Spleen (tissue), 11 donors: ENCODE measurements around the gene WDCP. TPM values are rescaled to one million over a fixed set of nuclear protein-coding genes. Genes with fewer than 3 reads are reported as not detected.

Experiments used
- DNase-seq: peaks from one replicate; pipeline ENCODE4 v3.0.0-alpha.2; 2020
- H3K27ac ChIP-seq, 8 donors: fragments of 200-600 bp; sonication (generic) in 7 of 8; 1 replicate in 4 of 8; 2 replicates in 4 of 8; pipeline versions ENCODE4 v1.5.0 to v1.8.0; 2016 to 2021; ENCODE audit warnings: inconsistent platforms in 4 of 8, mild to moderate bottlenecking in 4 of 8, moderate library complexity in 1 of 8
- H3K27me3 ChIP-seq, 7 donors: fragments of 200-600 bp; sonication (generic) in 6 of 7; replicated peaks in 1 of 7; 1 replicate in 4 of 7; 2 replicates in 3 of 7; pipeline versions ENCODE4 v1.5.0 to v1.8.0; 2016 to 2021; ENCODE audit warnings: inconsistent platforms in 3 of 7, mild to moderate bottlenecking in 1 of 7
- H3K36me3 ChIP-seq, 6 donors: fragments of 200-600 bp; sonication (generic) in 5 of 6; 1 replicate in 4 of 6; 2 replicates in 2 of 6; pipeline versions ENCODE4 v1.5.0 to v1.8.0; 2016 to 2021; ENCODE audit warnings: inconsistent platforms in 2 of 6
- H3K4me1 ChIP-seq, 6 donors: fragments of 200-600 bp; sonication (generic) in 5 of 6; 1 replicate in 3 of 6; 2 replicates in 3 of 6; pipeline versions ENCODE4 v1.5.0 to v1.8.0; 2016 to 2021; ENCODE audit warnings: inconsistent platforms in 3 of 6
- H3K4me3 ChIP-seq, 8 donors: fragments of 200-600 bp; sonication (generic) in 7 of 8; 1 replicate in 4 of 8; 2 replicates in 4 of 8; pipeline versions ENCODE4 v1.5.0 to v1.8.0; 2016 to 2021; ENCODE audit warnings: inconsistent platforms in 4 of 8, mild to moderate bottlenecking in 4 of 8, moderate library complexity in 2 of 8
- H3K9me3 ChIP-seq, 8 donors: fragments of 200-600 bp; sonication (generic) in 7 of 8; 1 replicate in 4 of 8; 2 replicates in 4 of 8; pipeline versions ENCODE4 v1.5.0 to v1.8.0; 2016 to 2021; ENCODE audit warnings: inconsistent platforms in 4 of 8
- CTCF ChIP-seq, 11 experiments: fragments of 200-600 bp in 7 of 11; fragments of 450-650 bp in 4 of 11; sonication (generic) in 4 of 11; IDR thresholded peaks in 8 of 11; conservative IDR thresholded peaks in 3 of 11; 1 replicate in 7 of 11; 2 replicates in 4 of 11; pipeline versions ENCODE4 v1.4.0 to v1.8.0; 2016 to 2021; ENCODE audit warnings: antibody characterized with exemption in 11 of 11, inconsistent platforms in 4 of 11, mild to moderate bottlenecking in 1 of 11
- POLR2A ChIP-seq, 3 donors: fragments of 450-650 bp; IDR thresholded peaks; one replicate each; pipeline ENCODE4 v1.5.1; 2017; ENCODE audit warnings: antibody characterized with exemption in 3 of 3, mild to moderate bottlenecking in 1 of 3
- POLR2AphosphoS5 ChIP-seq, 3 donors: sonication (generic); formaldehyde crosslinking; IDR thresholded peaks; one replicate each; pipeline ENCODE4 v1.5.1; 2017; ENCODE audit warnings: antibody characterized with exemption in 3 of 3
- WGBS, 5 donors: extraction: QIAGEN DNeasy Blood & Tissue Kit in 3 of 5; methylation state at CpG; one replicate each; pipeline versions ENCODE4 v1.1.5 to v1.1.7; 2013 to 2018; 5-methylcytosine and 5-hydroxymethylcytosine counted together
- intact Hi-C: fragments of 100-400 bp; cut with DNase I; formaldehyde crosslinking; loops from one replicate; pipeline ENCODE4 v1.15.0; 2023; ENCODE audit warnings: low total_unique reads
- polyA plus RNA-seq, 3 donors: library from polyadenylated mRNA; stranded (reverse); fragments of 200-250 nt; gene quantifications; one replicate each; pipeline ENCODE4 v1.2.1, GENCODE V29; 2013
- total RNA-seq, 7 donors: library from RNA; depleted of rRNA in 3 of 7; stranded (reverse); fragments of >200 nt in 3 of 7; fragmentation: NEBNext Ultra II Directional in 4 of 7; extraction: Animal tissue kit (Norgen Biotek cat#: 25700) in 4 of 7; gene quantifications; one replicate each; pipeline versions ENCODE4 v1.1.0 to v1.2.1, GENCODE V29; 2016 to 2021
- donor health status: healthy with polysubstance abuse.
- donor health status: DM: no; HTN: no; CAD: no; lungs with moderate emphysema.
- donor health status: DM: no; HTN: no; CAD: no.
- donor health status: Bipolar disorder and iron deficiency.
- donor health status: healthy.
- donor health status: DM: no; HTN: no; CAD: no.
- donor health status: DM: yes; HTN: yes; CAD: no.

The WDCP gene
- total and polyA plus RNA-seq, 10 donors = 2.9 to 13.1 (median 9.0) TPM

DNA sequence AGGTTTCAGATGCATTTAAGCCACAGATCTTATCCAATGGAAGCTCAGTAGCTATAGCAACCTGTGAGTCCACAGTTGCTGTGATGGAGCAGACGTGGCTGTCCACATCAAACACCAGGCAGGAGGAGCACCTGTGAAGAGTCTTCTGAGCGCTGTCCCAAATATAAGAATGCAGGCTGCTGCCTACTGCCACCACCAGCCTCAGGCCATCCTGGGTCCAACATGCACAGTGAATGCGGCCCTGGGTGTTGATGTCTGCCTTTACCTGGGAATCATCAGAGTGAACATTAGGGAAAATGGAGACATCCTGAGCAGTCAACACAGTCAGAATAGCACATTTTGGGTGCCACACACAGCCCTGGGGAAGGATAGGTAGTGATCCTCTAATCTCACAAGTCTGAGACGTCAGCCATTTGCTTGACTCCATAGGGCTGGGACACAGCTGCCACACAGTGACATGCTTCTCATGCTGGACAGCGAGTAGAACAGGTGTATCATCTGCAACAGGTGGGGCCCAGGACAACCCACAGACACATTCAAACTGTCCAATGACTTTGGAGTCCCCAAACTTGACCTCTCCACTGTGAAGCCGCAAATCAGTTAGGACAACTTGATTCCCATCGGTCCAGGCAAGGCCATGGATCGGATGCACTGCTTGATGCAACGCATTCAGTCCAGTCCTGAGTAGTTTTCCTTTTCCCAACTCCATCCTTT, 8.2 kb downstream of the WDCP start:
- intact Hi-C loops = no loop called here
- WGBS, 5 donors = 88 to 96% (median 93%) methylated on average over 9 of the region's 9 CpGs
- Histone ChIP-seq H3K9me3 (no peaks in the 10 kb centered on the region), H3K27me3 (no peaks in the 10 kb centered on the region), H3K4me3 (no peak overlapping the region), H3K36me3 (peaks cover 0 to 37% (median 19%) of the 10 kb centered on the region in 6 donors), H3K4me1 (peaks cover 0 to 21% (median 0%) of the 10 kb centered on the region in 6 donors), H3K27ac (no peak overlapping the region)
- TF ChIP-seq CTCF (IDR thresholded peaks at IDR 0.05 in 8 of 11, conservative IDR thresholded peaks at IDR 0.05 in 3 of 11) (no peak), POLR2A (IDR thresholded peaks at IDR 0.05) (no peak), POLR2AphosphoS5 (IDR thresholded peaks at IDR 0.05) (no peak)
- DNase-seq = no peak

DNA sequence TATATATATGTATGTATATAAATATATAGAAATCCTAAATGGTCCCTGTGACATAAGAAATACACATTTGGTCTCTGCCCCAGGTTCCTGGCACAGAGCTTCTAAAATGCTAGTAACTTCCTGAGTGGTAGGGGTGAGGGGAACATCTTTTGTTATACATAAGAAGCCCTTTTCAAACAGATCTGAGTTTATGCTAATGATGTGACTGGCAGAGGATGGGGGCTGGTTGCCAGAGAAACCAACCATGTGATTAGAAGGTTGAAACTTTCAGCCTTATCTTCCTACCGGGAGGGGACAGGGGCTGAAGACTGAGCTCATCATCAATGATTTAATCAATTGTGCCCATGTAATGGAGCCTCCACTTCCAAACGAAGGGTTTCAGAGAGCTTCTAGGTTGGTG, 21.0 kb downstream of the WDCP start:
- no peaks in the 10 kb centered on the region for H3K27me3 ChIP-seq
- intact Hi-C loops = no loop called here
- DNase-seq = no peak
- H3K36me3 ChIP-seq = peaks cover 0 to 98% (median 54%) of the 10 kb centered on the region in 6 donors
- H3K27ac ChIP-seq = no peak overlapping the region
- no peak overlapping the region for H3K4me3 ChIP-seq
- TF ChIP-seq POLR2AphosphoS5 (IDR thresholded peaks at IDR 0.05) = no peak
- no peak for TF ChIP-seq POLR2A (IDR thresholded peaks at IDR 0.05)
- TF ChIP-seq CTCF (IDR thresholded peaks at IDR 0.05 in 8 of 11, conservative IDR thresholded peaks at IDR 0.05 in 3 of 11) = no peak
- no peaks in the 10 kb centered on the region for H3K4me1 ChIP-seq
- WGBS, 5 donors = 68 to 84% (median 79%) methylated on average over 2 of the region's 2 CpGs
- H3K9me3 ChIP-seq = no peaks in the 10 kb centered on the region

- Histone ChIP-seq H3K9me3 (no peaks in the 10 kb centered on the region), H3K4me3 (no peak overlapping the region), H3K27ac (no peak overlapping the region), H3K36me3 (peaks cover 0 to 87% (median 43%) of the 10 kb centered on the region in 6 donors), H3K27me3 (no peaks in the 10 kb centered on the region), H3K4me1 (no peaks in the 10 kb centered on the region)
- intact Hi-C loops = no loop called here
- DNase-seq = no peak
- TF ChIP-seq POLR2A (IDR thresholded peaks at IDR 0.05) = no peak
- TF ChIP-seq POLR2AphosphoS5 (IDR thresholded peaks at IDR 0.05) = no peak
- no peak for TF ChIP-seq CTCF (IDR thresholded peaks at IDR 0.05 in 8 of 11, conservative IDR thresholded peaks at IDR 0.05 in 3 of 11)
- 93 to 99% (median 95%) methylated on average over 14 to 17 of the region's 17 CpGs for WGBS, 5 donors
Measured at GRCh38 chr2:24024996-24025663, 22.1 kb downstream of the WDCP start.

- Histone ChIP-seq H3K9me3 (no peaks in the 10 kb centered on the region), H3K4me1 (no peaks in the 10 kb centered on the region), H3K4me3 (no peak overlapping the region), H3K27ac (no peak overlapping the region), H3K36me3 (peaks cover 0 to 76% (median 32%) of the 10 kb centered on the region in 6 donors), H3K27me3 (no peaks in the 10 kb centered on the region)
- WGBS, 5 donors = 76 to 89% (median 86%) methylated on average over 3 to 12 of the region's 12 CpGs
- no peak for DNase-seq
- intact Hi-C loops = no loop called here
- TF ChIP-seq CTCF (IDR thresholded peaks at IDR 0.05 in 8 of 11, conservative IDR thresholded peaks at IDR 0.05 in 3 of 11) (no peak), POLR2AphosphoS5 (IDR thresholded peaks at IDR 0.05) (no peak), POLR2A (IDR thresholded peaks at IDR 0.05) (no peak)
Measured at GRCh38 chr2:24024018-24024417, 23.2 kb downstream of the WDCP start.
